ENCODE measurements around the gene ZNF486.
"Not testable (repeated sequence)": the region's sequence is repeated elsewhere in the genome, so short reads cannot be mapped to it uniquely, and the experiment has no call there.

ZNF486 gene

GRCh38 chr19:20235156-20235555, 68.1 kb downstream of the ZNF486 start:
- DNase-seq: no peak

GRCh38 chr19:20237773-20238623, 71.0 kb downstream of the ZNF486 start:
- peak; percentile 97 for DNase-seq

GRCh38 chr19:20243629-20244028, 76.6 kb downstream of the ZNF486 start:
- DNase-seq: no peak

- DNase-seq: no peak
Observed at GRCh38 chr19:20244356-20244755, 77.3 kb downstream of the ZNF486 start.

- no peak for DNase-seq
Observed at GRCh38 chr19:20245309-20245708, 78.3 kb downstream of the ZNF486 start.

GRCh38 chr19:20247016-20247683, 80.1 kb downstream of the ZNF486 start:
- peak; percentile 18 for DNase-seq

GRCh38 chr19:20248258-20248657, 81.2 kb downstream of the ZNF486 start:
- not testable (repeated sequence) for DNase-seq

Data from NCI-H1105 (cell line).